ENCODE results near the gene SEZ6L. TPM values are rescaled to one million over a fixed set of nuclear protein-coding genes. Genes with fewer than 3 reads are reported as not detected.

The SEZ6L gene
- total RNA-seq, 1 donor from 2014 or later: 0.89 TPM

- DNase-seq (ENCODE audit: low spot score): no peak
These were observed 13.5 kb downstream of the SEZ6L start for GRCh38 chr22:26182723-26183122.

- no peak for DNase-seq (ENCODE audit: low spot score)
These were observed 15.9 kb downstream of the SEZ6L start for GRCh38 chr22:26185190-26185589.

- DNase-seq (ENCODE audit: low spot score): no peak
These were observed 19.1 kb downstream of the SEZ6L start for GRCh38 chr22:26188341-26188740.

GRCh38 chr22:26194313-26194712, 25.1 kb downstream of the SEZ6L start:
- DNase-seq (ENCODE audit: low spot score): no peak

DNA sequence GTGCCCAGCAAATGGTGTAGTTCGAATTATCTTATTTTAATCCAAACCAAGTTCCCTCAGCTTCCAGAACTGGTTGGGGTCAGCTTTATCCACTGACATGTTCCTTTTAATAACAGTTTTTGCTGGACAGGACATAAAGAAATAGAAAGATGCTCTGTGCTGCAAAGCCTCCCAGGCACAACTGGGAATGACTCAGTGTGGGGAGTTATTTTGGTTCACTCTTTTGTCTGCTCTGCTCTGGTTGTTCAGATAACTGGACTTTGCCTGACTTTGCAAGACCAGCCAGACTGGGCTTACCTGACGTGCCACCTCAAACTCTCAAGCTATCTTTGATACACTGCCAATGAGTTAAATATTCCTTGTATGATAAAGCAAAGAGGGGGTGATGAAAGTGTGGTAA, 25.6 kb downstream of the SEZ6L start:
- DNase-seq (ENCODE audit: low spot score): no peak

GRCh38 chr22:26196657-26197056, 27.4 kb downstream of the SEZ6L start:
- DNase-seq (ENCODE audit: low spot score): no peak

- DNase-seq (ENCODE audit: low spot score): no peak
These were observed 28.2 kb downstream of the SEZ6L start for GRCh38 chr22:26197425-26197824.

- DNase-seq (ENCODE audit: low spot score): no peak
These were observed 30.4 kb downstream of the SEZ6L start for GRCh38 chr22:26199665-26200064.

DNA sequence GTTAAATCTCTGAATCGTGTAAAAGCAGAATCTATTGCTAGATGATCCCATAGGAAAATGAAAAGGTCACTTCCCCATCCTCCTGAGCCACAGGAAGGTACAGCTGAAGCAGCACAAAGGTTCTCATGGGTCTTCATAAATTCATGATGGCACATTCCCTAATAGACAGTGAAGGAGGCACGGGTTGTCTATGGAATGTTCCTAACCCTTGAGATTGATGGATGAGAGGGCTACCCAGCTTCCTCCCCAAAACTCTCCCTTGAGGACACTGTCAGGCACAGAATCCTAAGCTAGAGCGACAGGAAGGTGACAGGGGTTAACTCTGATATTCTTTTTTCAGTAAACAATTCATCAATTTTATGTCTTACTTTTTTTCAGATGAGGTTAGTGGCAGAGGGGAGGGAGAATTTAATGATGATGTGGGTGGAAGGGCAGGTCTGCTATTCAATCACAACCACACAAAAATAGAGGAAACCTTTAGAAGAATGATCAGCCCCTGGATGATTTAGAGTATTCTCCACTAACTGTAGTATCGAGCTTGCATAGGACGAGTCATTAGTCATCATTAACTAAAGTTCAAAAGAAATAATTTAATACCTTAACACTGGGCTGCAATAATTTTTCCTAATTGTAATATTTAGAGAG, 33.1 kb downstream of the SEZ6L start:
- DNase-seq (ENCODE audit: low spot score): no peak

DNA sequence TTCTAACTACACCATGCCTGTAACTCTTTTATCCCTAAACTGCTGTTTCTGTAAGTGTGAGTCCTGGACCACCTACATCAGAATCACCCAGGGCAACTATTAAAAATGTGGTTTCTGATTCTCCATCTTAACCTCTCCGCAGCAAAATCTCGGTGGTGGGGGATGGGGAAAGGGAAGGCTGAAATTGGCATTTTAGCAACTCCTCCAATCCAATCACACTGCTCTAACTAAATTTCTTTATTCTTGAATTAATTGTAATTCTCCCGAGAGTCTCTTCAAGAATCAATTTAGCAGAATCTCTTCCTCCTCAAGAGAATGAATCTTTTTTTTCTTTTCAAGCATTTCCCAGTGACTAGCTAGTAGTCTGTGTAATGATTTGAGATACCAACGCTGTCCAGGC, 36.2 kb downstream of the SEZ6L start:
- DNase-seq (ENCODE audit: low spot score): no peak

- no peak for DNase-seq (ENCODE audit: low spot score)
These were observed 41.1 kb downstream of the SEZ6L start for GRCh38 chr22:26210334-26210733.

DNA sequence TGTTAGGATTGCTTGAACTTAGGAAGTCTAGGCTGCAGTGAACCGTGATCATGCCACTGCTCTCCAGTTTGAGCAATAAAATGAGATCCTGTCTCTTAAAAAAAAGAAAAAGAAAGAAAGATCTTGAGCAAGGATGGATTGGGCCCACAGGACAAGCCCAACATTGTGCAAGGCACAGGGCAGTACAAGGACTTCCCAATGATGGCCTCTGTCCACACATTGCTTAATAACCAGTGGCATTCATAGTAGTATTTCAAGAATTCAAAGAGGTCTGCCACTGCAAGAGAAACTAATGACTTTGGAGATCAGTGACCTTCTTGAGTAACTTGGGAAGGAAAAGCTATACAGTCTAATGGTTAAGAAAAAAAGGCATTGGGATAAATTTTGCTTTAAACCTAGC, 44.6 kb downstream of the SEZ6L start:
- no peak for DNase-seq (ENCODE audit: low spot score)

DNA sequence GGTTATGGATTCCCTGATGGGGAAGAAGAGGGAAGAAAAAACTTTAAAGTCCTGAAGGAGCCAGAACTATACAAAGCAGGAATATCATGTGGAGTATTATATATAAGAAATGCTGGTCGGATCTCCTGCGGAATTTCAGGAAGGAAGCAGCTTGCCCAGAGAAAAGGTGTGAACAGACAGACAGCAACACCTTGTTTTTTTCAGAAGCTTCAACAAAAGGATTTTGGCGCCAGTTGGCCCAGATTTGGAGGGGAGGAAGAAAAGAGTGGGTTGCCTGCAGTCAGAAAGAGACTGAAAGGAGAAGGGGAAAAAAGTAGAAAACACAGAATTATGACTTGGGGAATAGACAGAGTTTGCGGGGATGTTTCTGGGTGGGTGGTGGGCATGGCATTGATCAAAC, 45.2 kb downstream of the SEZ6L start:
- DNase-seq (ENCODE audit: low spot score): no peak

DNA sequence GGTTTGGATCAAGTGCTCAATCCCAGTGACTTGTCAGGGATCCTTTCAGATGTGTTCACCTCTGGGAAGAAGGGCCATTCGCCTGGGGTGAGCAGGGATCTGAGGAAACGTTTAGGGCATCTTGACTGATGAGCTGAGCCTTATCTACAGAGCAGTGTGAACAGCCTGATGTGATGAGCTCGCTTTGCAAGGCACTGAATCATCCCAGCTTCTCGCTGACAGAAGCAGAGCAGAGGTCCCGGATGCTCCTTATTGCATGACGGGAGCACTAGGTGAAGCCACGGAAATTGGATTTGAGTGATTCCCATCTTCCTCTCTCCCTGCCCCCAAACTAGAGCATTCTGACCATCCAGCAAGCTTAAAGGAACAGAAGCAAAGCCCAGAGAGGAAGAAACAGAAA, 46.5 kb downstream of the SEZ6L start:
- no peak for DNase-seq (ENCODE audit: low spot score)

- DNase-seq (ENCODE audit: low spot score): no peak
These were observed 55.9 kb downstream of the SEZ6L start for GRCh38 chr22:26225207-26225606.

- no peak for DNase-seq (ENCODE audit: low spot score)
These were observed 57.5 kb downstream of the SEZ6L start for GRCh38 chr22:26226538-26227297.

DNA sequence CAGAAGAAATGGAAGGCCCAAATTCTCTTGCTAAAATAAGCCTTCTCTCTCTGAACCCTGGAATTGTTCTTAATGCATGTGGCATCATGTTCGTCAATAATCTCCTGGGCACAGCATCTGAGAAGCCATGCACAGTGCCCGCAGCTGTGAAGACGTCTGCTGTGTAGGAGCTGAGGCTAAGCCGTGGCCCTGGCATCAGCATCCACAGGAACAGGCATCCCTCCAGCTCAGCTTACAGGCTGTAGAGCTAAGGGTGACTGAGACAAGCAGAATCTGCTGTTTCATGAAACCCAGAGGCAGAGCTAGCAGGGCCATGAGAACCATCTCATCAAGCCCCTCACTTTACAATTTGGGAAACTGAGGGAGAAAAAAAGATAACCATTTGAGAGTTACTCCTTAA, 60.6 kb downstream of the SEZ6L start:
- no peak for DNase-seq (ENCODE audit: low spot score)

DNA sequence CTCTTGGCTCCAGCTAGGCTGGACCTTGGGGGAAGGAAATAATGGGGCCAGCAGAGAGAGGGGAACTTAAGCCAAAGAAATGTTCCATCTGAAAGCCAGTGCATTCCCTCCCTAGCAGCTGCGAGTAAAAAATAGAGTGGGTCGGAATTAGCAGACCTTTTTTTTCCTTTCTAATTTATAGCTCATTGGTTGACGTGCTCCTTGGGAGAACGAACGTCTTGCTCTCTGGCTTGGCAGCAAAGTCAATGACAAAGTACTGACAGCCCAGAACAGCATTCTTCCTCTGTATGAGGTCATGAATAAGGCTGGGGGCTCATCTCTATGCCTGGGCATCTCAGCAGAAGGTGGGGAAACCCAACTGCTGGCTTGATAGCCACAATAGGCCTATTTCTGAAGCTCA, 65.0 kb downstream of the SEZ6L start:
- DNase-seq (ENCODE audit: low spot score): no peak

- no peak for DNase-seq (ENCODE audit: low spot score)
These were observed 66.7 kb downstream of the SEZ6L start for GRCh38 chr22:26235792-26236487.

DNA sequence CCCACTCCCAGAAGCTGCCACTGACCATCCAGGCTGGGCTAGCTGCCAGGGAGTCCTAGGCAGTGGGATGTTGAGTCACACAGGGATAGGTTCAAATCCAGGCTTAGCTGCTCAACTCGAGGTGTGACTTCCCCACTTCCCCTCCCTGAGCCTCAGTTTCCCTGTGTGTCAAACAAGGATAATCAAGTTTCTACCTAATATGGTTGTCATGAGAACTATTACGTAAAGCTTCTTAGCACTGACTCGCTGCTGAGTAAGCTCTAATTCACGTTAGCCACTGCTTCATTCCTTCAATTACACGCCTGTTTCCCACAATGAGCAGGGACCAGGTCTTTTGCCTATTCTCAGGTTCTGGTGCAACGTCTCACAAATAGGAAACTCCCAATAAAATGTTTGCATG, 67.7 kb downstream of the SEZ6L start:
- DNase-seq (ENCODE audit: low spot score): no peak

GRCh38 chr22:26238596-26238995, 69.3 kb downstream of the SEZ6L start:
- no peak for DNase-seq (ENCODE audit: low spot score)

DNA sequence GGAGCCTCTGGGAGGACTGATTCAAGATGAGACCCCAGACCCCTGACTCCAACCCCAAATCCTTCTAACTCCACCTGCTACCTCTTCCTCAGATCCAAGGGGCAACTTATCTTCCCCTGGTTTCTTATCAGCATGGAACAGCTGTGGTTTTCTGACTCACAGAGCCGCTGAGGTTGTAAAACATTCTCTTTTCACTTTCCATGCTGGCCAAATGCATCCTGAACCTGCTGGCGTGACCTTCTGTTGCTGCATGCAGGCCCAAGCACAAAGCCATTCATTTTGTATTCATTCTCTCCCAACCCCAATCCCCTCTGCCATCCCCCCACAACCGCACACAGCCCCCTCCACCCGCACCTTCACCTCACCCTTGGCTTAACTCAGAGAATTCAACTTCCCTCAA, 70.3 kb downstream of the SEZ6L start:
- DNase-seq (ENCODE audit: low spot score): no peak

GRCh38 chr22:26241361-26241760, 72.1 kb downstream of the SEZ6L start:
- DNase-seq (ENCODE audit: low spot score): no peak
